Esophagus squamous epithelium (tissue), 4 donors: ENCODE data around the gene YIPF6.

Experiments used
- CTCF ChIP-seq, 6 experiments: fragments of 450-650 bp in 4 of 6; fragments of 200-600 bp in 2 of 6; sonication (generic) in 2 of 6; IDR thresholded peaks; one replicate each; pipeline ENCODE4 v1.5.1; 2016 to 2019; ENCODE audit warnings: antibody characterized with exemption in 6 of 6, mild to moderate bottlenecking in 4 of 6, moderate library complexity in 4 of 6
- POLR2A ChIP-seq, 4 donors: fragments of 450-650 bp; IDR thresholded peaks; one replicate each; pipeline ENCODE4 v1.6.1; 2017; ENCODE audit warnings: antibody characterized with exemption in 4 of 4, mild to moderate bottlenecking in 4 of 4, moderate library complexity in 3 of 4

GRCh38 chrX:68487254-68487653 lies 11.6 kb upstream of the YIPF6 start:
- TF ChIP-seq CTCF (IDR thresholded peaks at IDR 0.05) = no peak
- TF ChIP-seq POLR2A (IDR thresholded peaks at IDR 0.05) = no peak
